Aorta (tissue), 5 donors: ENCODE results near the gene ARFGAP1. TPM values are rescaled to one million over a fixed set of nuclear protein-coding genes. Genes with fewer than 3 reads are reported as not detected.

ENCODE experiments used
- ATAC-seq: fragments of 200-7000 bp; cut with Tn5 transposase; one replicate; pipeline ENCODE4 v1.9.1; 2022; ENCODE audit warnings: moderate library complexity; ENCODE audit not compliant: low FRiP score
- DNase-seq, 2 donors: peaks; one replicate each; pipeline ENCODE4 v3.0.0-alpha.2; 2020
- H3K27ac ChIP-seq, 2 donors: one replicate each; pipeline ENCODE4 v1.5.1; 2013; ENCODE audit warnings: low read length in 2 of 2, mild to moderate bottlenecking in 2 of 2, moderate library complexity in 2 of 2, control low read depth in 1 of 2, inconsistent platforms in 1 of 2, low read depth in 1 of 2
- H3K27me3 ChIP-seq, 2 donors: one replicate each; pipeline ENCODE4 v1.6.1; 2013; ENCODE audit warnings: control low read depth in 1 of 2, low read length in 1 of 2, mild to moderate bottlenecking in 1 of 2, moderate library complexity in 1 of 2; ENCODE audit not compliant: insufficient read depth in 2 of 2, control insufficient read depth in 1 of 2
- H3K36me3 ChIP-seq, 2 donors: one replicate each; pipeline ENCODE4 v1.6.1; 2013; ENCODE audit warnings: control low read depth in 1 of 2, low read length in 1 of 2, mild to moderate bottlenecking in 1 of 2; ENCODE audit not compliant: insufficient read depth in 2 of 2, control insufficient read depth in 1 of 2
- H3K4me1 ChIP-seq, 2 donors: one replicate each; pipeline ENCODE4 v1.6.1; 2013; ENCODE audit warnings: low read length in 2 of 2, control low read depth in 1 of 2, mild to moderate bottlenecking in 1 of 2, moderate library complexity in 1 of 2; ENCODE audit not compliant: insufficient read depth in 2 of 2, control insufficient read depth in 1 of 2
- H3K4me3 ChIP-seq, 2 donors: one replicate each; pipeline ENCODE4 v1.5.1; 2013; ENCODE audit warnings: low read length in 2 of 2, control low read depth in 1 of 2, mild to moderate bottlenecking in 1 of 2
- H3K9me3 ChIP-seq: one replicate; pipeline ENCODE4 v1.6.1; 2013; ENCODE audit warnings: mild to moderate bottlenecking, low read length; ENCODE audit not compliant: control insufficient read depth
- WGBS, 2 donors: extraction: QIAGEN DNeasy Blood & Tissue Kit; methylation state at CpG; one replicate each; pipeline ENCODE4 v1.1.7; 2013; 5-methylcytosine and 5-hydroxymethylcytosine counted together
- intact Hi-C, 2 donors: fragments of 100-400 bp; cut with DNase I; formaldehyde crosslinking; loops; one replicate each; pipeline versions ENCODE4 v1.14.2 to v1.15.0; 2022
- polyA plus RNA-seq, 2 donors: library from polyadenylated mRNA; stranded (reverse); fragments of 200-250 nt; gene quantifications; one replicate each; pipeline ENCODE4 v1.2.3, GENCODE V29; 2013
- total RNA-seq, 2 donors: library from RNA; stranded (reverse); fragmentation: NEBNext Ultra II Directional; extraction: Animal tissue kit (Norgen Biotek cat#: 25700); gene quantifications; one replicate each; pipeline ENCODE4 v1.2.1, GENCODE V29; 2021
- donor health status: healthy with polysubstance abuse.
- donor health status: Bipolar disorder and iron deficiency.
- donor health status: DM: no; HTN: no; CAD: no.
- donor health status: DM: no; HTN: no; CAD: no.
- donor health status: DM: yes; HTN: yes; CAD: no.

The ARFGAP1 gene
- total and polyA plus RNA-seq, 4 donors: 21.7 to 202 (median 81.9) TPM

- Histone ChIP-seq H3K27me3 (no peaks in the 10 kb centered on the region), H3K36me3 (no peaks in the 10 kb centered on the region)
- peak in 1 of 2 donors; percentile 12 for DNase-seq
Observed at GRCh38 chr20:63326314-63327230, 54.0 kb downstream of the ARFGAP1 start.

GRCh38 chr20:63327231-63327745, 54.7 kb downstream of the ARFGAP1 start:
- H3K36me3 ChIP-seq: no peaks in the 10 kb centered on the region
- DNase-seq: peak in 1 of 2 donors; percentile 21
- no peaks in the 10 kb centered on the region for H3K27me3 ChIP-seq
- H3K4me1 ChIP-seq: no peaks in the 10 kb centered on the region
- no peak for ATAC-seq
- intact Hi-C loops: no loop called here
- H3K27ac ChIP-seq: no peak overlapping the region
- WGBS, 2 donors: 84 to 85% methylated on average over 7 to 8 of the region's 8 CpGs
- H3K9me3 ChIP-seq: peaks cover 5% of the 10 kb centered on the region
- H3K4me3 ChIP-seq: no peak overlapping the region

More at GRCh38 chr20:63326314-63327230, 54.0 kb downstream of the ARFGAP1 start:
- Histone ChIP-seq H3K27ac (no peak overlapping the region), H3K4me1 (no peaks in the 10 kb centered on the region), H3K4me3 (no peak overlapping the region), H3K9me3 (no peaks in the 10 kb centered on the region)
- WGBS, 2 donors: 85% methylated on average over 15 of the region's 15 CpGs
- ATAC-seq: no peak
- intact Hi-C loops: no loop called here

GRCh38 chr20:63328026-63328700, 55.5 kb downstream of the ARFGAP1 start:
- Histone ChIP-seq H3K27me3 (no peaks in the 10 kb centered on the region), H3K4me1 (no peaks in the 10 kb centered on the region), H3K36me3 (no peaks in the 10 kb centered on the region), H3K9me3 (peaks cover 6% of the 10 kb centered on the region), H3K27ac (no peak overlapping the region), H3K4me3 (no peak overlapping the region)
- ATAC-seq: no peak
- 75 to 80% methylated on average over 19 to 20 of the region's 20 CpGs for WGBS, 2 donors
- intact Hi-C loops: no loop called here
- DNase-seq: peak in 1 of 2 donors; percentile 17

GRCh38 chr20:63328718-63329275, 56.2 kb downstream of the ARFGAP1 start:
- H3K9me3 ChIP-seq: peaks cover 6% of the 10 kb centered on the region
- 44 to 51% methylated on average over 21 of the region's 21 CpGs for WGBS, 2 donors
- no peak for ATAC-seq
- no peaks in the 10 kb centered on the region for H3K27me3 ChIP-seq
- H3K36me3 ChIP-seq: no peaks in the 10 kb centered on the region
- intact Hi-C loops: no loop called here
- DNase-seq: no peak
- H3K27ac ChIP-seq: no peak overlapping the region
- H3K4me3 ChIP-seq: no peak overlapping the region
- H3K4me1 ChIP-seq: no peaks in the 10 kb centered on the region

- ATAC-seq (no peak), DNase-seq (no peak)
- WGBS, 2 donors: 78 to 79% methylated on average over 18 of the region's 18 CpGs
- Histone ChIP-seq H3K4me1 (no peaks in the 10 kb centered on the region), H3K27me3 (no peaks in the 10 kb centered on the region), H3K36me3 (no peaks in the 10 kb centered on the region), H3K4me3 (no peak overlapping the region), H3K9me3 (peaks cover 6% of the 10 kb centered on the region), H3K27ac (no peak overlapping the region)
- intact Hi-C loops: no loop called here
Observed at GRCh38 chr20:63329331-63330083, 56.9 kb downstream of the ARFGAP1 start.

GRCh38 chr20:63330084-63330760, 57.6 kb downstream of the ARFGAP1 start:
- intact Hi-C loops: no loop called here
- Histone ChIP-seq H3K9me3 (peaks cover 7% of the 10 kb centered on the region), H3K36me3 (no peaks in the 10 kb centered on the region), H3K4me1 (no peaks in the 10 kb centered on the region), H3K4me3 (no peak overlapping the region), H3K27ac (no peak overlapping the region), H3K27me3 (peaks cover 0 to 3% of the 10 kb centered on the region in 2 donors)
- WGBS, 2 donors: 81% methylated on average over 19 to 20 of the region's 20 CpGs
- no peak for ATAC-seq
- DNase-seq: no peak

GRCh38 chr20:63330940-63331339, 58.3 kb downstream of the ARFGAP1 start:
- intact Hi-C loops: no loop called here
- no peak overlapping the region for H3K27ac ChIP-seq
- no peak overlapping the region for H3K4me3 ChIP-seq
- peaks cover 0 to 3% of the 10 kb centered on the region in 2 donors for H3K27me3 ChIP-seq
- H3K36me3 ChIP-seq: no peaks in the 10 kb centered on the region
- DNase-seq (no peak), ATAC-seq (no peak)
- no peaks in the 10 kb centered on the region for H3K4me1 ChIP-seq
- 57 to 58% methylated on average over 12 to 13 of the region's 13 CpGs for WGBS, 2 donors
- H3K9me3 ChIP-seq: peaks cover 7% of the 10 kb centered on the region
